ENCODE measurements around the gene CCDC63.

CCDC63 gene

GRCh38 chr12:110846615-110847566 is at the start of gene CCDC63:
Gene CCDC63 (plus strand): TSS chr12:110846987. CDS start chr12:110852955, 5,968 bp downstream.
- peak; percentile 58 for DNase-seq

GRCh38 chr12:110798461-110798860 is 48.3 kb upstream of the CCDC63 start:
- DNase-seq, result no peak

GRCh38 chr12:110802489-110802888 is 44.3 kb upstream of the CCDC63 start:
- no peak for DNase-seq

DNA sequence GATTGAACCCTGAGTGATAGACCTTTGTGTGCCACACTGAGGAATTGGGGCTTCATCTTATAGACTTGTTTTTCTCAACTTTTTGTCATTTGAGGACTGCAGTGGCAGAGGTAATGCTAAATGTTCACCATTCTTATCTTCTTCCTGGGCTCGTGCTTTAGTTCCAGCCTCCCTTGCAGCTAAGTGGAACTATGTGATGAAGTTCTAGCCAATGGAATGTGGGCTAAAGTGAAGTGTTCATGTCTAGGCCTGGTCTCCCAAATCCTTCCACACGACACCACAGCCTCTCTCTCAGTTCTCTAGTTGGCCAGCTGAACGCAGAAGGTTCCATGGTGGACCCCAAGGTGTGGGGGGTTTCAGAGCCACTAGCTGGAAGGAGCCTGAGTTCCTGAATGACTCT is 42.4 kb upstream of the CCDC63 start:
- DNase-seq, result no peak

DNA sequence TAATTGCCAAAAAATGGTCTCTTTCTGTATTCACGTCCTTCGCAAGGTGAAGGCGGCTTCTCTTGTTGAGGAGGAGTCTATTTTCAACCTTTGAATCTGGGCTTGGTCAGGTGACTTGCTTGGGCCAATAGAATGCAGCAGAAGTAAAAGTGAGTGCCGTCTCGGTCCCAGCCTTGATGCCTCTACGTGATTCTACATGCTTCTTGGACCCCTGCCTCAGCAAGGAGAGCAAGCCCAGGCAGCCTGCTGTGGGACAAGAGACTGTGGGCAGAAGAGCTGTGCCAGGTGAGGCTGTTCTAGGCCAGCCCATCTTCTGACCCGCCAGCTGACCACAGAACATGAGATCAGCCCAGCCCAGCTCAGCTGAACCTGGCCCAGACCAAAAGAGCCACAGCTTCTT is 39.1 kb upstream of the CCDC63 start:
- DNase-seq, result no peak

- no peak for DNase-seq
These were observed 37.6 kb upstream of the CCDC63 start for GRCh38 chr12:110809149-110809548.

DNA sequence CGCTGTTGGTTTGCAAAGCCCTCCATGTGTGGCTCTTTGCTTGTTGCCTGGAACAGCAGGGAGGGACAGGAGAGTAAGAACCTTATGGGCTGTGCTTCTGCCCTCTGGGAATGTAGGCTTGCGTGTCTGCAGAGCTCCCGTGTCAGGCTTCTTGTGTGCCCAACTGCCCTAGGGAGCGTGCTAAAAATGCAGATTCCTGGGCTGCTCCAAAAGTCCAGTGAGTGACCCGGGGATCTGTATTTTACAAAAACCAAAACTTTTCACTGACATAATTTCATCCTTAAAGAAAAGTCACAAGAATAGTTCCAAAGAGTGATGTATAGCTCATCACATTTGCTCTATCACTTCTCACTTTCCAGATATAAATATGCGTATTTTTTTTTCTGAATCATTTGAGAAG is 34.8 kb upstream of the CCDC63 start:
- DNase-seq, result no peak

DNA sequence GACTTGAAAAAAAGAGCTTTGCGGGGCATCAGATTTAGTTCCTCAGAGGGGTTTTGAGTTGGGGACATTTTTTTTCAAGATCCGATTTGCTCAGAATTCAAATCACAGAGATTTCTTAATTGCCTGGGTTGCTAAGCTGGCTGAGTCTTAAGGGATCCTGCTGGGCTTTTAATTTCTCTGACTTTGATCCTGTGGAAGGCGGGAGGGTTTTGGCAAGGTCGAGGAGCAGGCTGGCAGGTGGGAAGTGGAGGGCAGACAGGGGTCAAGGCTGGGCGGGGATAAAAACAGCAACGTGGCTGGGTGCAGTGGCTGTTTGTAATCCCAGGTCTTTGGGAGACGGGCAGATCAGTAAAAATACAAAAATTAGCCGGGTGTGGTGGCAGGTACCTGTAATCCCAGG is 33.5 kb upstream of the CCDC63 start:
- peak; percentile 27 for DNase-seq

DNA sequence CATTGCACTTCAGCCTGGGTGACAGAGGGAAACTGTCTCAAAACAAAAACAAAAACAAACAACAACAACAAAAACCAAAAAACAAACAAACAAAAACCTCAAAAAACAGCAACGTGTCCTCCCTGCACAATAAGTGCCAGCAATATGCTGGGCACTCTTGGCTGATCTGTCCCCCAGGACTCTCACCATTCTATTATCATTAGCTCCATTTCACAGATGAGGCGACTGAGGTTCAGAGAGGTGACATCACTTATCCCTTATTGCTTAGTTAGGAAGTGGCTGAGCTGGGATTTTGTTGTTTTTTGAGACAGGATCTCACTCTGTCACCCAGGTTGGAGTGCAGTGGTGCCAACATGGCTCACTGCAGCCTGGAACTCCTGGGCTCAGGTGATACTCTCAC is 33.0 kb upstream of the CCDC63 start:
- no peak for DNase-seq

- no peak for DNase-seq
These were observed 30.5 kb upstream of the CCDC63 start for GRCh38 chr12:110816248-110816647.

DNA sequence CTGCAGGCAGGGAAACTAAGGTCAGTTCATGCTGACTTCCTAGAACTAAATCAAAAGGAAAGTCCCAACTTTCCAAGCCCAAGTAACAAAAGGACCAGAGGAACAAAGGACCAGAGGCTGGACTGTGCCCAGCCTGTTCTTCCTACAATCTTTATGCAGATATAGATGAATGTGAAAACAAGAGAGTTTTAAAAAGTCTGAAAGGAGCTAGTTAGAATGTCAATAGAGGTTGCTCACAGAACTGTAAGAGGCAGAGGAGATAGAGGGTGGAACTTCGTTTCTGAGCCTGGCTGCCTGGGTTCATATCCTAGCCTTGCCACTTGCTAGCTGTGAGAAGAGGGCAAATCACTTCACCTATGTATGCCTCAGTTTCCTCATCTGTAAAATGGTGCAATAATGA is 30.0 kb upstream of the CCDC63 start:
- no peak for DNase-seq

- DNase-seq, result no peak
These were observed 28.3 kb upstream of the CCDC63 start for GRCh38 chr12:110818511-110818910.

- no peak for DNase-seq
These were observed 27.6 kb upstream of the CCDC63 start for GRCh38 chr12:110819150-110819549.

- no peak for DNase-seq
These were observed 27.1 kb upstream of the CCDC63 start for GRCh38 chr12:110819646-110820045.

DNA sequence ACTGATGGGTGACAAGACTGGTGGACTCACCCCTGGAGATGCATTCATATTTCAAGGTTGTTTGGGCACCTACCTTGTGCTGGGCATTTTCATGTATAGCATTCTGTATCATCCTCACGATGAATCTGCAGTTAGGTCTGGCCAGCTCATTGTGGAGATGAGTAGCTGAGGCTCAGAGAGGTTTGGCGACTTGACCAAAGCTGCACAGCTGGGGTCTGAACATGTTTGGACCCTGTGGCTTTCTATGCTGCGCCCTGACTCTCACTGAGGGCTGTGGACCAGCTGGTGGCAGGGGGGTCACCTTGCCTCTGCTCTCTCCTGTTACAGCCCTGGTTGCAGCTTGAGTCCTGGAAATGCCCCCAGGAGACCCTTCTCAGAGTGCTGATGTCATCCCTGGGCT is 24.9 kb upstream of the CCDC63 start:
- DNase-seq, result no peak

DNA sequence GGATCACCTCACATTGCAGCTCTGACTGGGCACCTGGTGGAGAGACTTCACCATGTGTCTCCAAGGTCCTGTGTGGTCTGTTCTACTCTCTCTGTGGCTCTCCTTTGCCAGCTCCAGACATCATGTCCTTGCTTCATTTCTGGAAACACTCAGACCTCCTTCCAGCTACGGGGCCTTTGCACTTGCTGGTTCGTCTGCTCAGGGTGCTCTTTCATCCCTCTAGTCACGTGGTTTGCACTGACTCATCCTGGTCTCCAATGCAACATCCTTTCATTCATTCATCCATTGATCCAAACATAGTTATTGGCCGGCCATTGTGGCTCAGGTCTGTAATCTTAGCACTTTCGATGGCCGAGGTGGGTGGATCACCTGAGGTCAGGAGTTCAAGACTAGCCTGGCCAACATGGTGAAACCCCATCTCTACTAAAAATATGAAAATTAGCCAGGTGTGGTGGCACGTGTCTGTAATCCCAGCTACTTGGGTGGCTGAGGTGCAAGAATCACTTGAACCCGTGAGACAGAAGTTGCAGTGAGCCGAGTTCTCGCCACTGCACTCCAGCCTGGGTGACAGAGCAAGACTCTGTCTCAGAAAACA is 23.9 kb upstream of the CCDC63 start:
- DNase-seq, result no peak

DNA sequence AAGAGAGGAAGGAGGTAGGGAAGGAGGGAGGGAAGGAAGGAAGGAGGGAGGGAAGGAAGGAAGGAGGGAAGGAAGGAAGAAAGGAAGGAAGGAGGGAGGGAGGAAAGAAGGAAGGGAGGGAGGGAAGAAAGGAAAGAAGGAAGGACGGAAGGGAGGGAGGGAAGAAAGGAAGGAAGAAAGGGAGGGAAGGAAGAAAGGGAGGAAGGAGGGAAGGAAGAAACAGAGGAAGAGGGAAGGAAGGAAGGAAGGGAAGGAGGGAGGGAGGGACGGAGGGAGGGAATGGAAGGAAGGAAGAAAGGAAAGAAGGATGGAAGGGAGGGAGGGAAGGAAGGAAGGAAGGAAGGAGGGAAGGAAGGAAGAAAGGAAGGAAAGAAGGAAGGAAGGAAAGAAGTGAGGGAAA is 22.4 kb upstream of the CCDC63 start:
- no peak for DNase-seq

DNA sequence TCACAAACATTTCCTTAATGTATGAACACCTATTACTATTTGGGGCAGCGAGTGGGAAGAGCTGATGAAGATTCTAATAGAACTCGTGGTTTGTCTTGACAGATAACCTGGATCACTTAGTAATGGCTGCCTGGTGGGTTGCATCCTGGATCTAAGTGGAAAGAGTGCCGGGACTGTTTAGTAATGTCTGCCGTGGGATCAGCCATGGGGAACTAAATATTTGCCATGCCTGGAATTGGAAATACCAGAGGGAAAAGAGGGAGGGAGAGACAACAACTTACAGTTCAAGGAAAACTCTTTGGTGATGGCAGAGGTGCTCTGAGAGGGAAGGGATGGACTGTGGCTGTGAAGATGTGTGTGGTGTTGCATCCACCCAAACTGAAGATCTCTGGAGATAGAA is 21.3 kb upstream of the CCDC63 start:
- no peak for DNase-seq

DNA sequence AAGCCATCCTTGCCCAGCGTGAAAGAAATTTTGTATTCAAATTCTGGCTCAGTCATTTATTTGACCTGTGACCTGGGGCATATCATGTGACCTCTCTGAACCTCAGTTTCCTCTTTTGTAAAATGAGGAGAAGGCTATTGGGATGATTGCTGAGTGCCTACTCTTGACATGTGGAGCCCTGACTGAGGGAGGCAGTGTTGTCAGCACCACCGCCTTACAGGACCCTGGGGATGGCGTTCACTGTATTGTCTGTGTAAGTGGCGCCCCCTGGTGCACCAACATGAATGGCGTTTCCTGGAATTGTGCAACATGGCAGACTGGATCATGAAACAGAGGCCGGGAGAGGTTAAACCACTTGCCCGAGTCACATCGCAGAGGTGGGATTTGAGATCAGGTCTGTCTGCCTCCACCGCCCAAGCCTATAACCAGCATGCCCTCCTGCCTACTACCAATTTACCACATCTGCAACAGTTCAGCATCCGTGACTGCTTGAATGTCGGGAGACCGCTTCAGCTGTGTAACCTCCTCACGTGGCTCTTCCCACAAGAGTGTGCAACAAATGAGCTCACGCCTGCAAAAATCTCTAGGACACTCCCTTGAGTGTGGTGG is 20.1 kb upstream of the CCDC63 start:
- peak; percentile 83 for DNase-seq

- DNase-seq, result no peak
These were observed 17.5 kb upstream of the CCDC63 start for GRCh38 chr12:110829308-110829707.

GRCh38 chr12:110836291-110836690 is 10.5 kb upstream of the CCDC63 start:
- no peak for DNase-seq

DNA sequence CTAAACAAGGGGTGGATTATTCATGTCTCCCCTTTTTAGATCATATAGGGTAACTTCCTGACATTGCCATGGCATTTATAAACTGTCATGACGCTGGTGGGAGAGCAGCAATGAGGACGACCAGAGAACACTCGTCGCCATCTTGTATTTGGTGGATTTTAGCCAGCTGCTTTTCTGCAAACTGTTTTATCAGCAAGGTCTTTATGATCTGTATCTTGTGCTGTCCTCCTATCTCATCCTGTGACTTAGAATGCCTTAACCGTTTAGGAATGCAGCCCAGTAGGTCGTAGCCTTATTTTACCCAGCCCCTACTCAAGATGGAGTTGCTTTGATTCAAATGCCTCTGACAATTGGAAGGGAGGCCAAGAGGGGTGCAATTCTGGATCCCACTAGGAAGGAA is 5.8 kb upstream of the CCDC63 start:
- no peak for DNase-seq

GRCh38 chr12:110844131-110844530 is 2.7 kb upstream of the CCDC63 start:
- DNase-seq, result no peak
